ENCODE results near the gene MAGI1.

DNA sequence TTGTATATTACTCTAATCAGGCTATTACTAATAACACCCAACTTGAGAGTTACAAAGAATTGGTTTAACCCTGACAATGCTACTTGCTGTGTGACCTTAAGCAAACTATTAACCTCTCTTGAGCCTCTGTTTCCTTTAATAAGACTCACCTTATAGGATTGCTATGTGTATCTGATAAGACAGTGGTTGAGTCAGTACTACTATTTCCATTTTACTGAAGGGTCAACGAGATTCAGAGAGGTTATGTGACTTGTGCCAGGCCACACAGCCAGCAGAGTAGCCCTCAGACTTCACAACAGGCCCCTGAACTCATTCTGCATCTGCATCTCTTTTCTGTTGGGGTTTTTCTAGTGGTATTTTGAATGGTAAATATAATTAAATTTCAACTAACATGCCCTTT, 420.1 kb downstream of the MAGI1 start:
- TF ChIP-seq SUZ12 (IDR thresholded peaks at IDR 0.05), result no peak
- no peak for TF ChIP-seq SP1 (IDR thresholded peaks at IDR 0.05)
- TF ChIP-seq, protein P1, sequence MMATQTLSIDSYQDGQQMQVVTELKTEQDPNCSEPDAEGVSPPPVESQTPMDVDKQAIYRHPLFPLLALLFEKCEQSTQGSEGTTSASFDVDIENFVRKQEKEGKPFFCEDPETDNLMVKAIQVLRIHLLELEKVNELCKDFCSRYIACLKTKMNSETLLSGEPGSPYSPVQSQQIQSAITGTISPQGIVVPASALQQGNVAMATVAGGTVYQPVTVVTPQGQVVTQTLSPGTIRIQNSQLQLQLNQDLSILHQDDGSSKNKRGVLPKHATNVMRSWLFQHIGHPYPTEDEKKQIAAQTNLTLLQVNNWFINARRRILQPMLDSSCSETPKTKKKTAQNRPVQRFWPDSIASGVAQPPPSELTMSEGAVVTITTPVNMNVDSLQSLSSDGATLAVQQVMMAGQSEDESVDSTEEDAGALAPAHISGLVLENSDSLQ (IDR thresholded peaks at IDR 0.05), result no peak
- no peak for TF ChIP-seq NFRKB (IDR thresholded peaks at IDR 0.05)
- TF ChIP-seq CTBP1 (IDR thresholded peaks at IDR 0.05; ENCODE audit: borderline replicate concordance), result no peak
- no peak for TF ChIP-seq ZNF384 (IDR thresholded peaks at IDR 0.05)

Data from HEK293T (cell line).